VCaP (cell line): ENCODE data around the gene CAMKMT.
"Not testable (repeated sequence)": the region's sequence is repeated elsewhere in the genome, so short reads cannot be mapped to it uniquely, and the experiment has no call there.

ENCODE experiments used
- H3K27ac ChIP-seq: fragments of 450-650 bp; 2 replicates; pipeline ENCODE4 v1.5.1; 2017
- TF ChIP-seq, protein P1 (sequence below): fragments of 450-650 bp; conservative IDR thresholded peaks from 2 replicates; pipeline ENCODE4 v1.5.1; 2017; ENCODE audit warnings: mild to moderate bottlenecking, moderate library complexity

The CAMKMT gene

DNA sequence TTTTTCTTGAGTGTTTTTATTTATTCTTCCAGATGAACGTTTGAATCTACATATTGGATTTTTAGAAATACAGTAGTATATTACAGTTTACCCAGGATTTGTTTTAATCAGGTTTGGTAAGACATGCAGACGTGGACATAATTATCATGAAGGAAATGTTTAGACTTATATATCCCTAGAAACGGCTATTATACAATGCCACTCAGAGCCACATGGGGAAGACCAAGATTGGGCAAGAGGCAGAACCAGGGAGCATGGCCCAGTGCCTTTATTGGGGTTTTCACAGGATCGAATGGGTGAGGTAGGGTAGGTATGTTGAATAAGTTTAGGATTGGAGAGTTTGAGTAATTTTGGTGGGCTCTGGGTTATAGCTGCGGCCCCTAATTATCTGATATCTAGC is 212.2 kb downstream of the CAMKMT start:
- TF ChIP-seq, protein P1, sequence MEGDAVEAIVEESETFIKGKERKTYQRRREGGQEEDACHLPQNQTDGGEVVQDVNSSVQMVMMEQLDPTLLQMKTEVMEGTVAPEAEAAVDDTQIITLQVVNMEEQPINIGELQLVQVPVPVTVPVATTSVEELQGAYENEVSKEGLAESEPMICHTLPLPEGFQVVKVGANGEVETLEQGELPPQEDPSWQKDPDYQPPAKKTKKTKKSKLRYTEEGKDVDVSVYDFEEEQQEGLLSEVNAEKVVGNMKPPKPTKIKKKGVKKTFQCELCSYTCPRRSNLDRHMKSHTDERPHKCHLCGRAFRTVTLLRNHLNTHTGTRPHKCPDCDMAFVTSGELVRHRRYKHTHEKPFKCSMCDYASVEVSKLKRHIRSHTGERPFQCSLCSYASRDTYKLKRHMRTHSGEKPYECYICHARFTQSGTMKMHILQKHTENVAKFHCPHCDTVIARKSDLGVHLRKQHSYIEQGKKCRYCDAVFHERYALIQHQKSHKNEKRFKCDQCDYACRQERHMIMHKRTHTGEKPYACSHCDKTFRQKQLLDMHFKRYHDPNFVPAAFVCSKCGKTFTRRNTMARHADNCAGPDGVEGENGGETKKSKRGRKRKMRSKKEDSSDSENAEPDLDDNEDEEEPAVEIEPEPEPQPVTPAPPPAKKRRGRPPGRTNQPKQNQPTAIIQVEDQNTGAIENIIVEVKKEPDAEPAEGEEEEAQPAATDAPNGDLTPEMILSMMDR, result no peak
- H3K27ac ChIP-seq, result no peak overlapping the region

GRCh38 chr2:44578471-44579093 is 216.8 kb downstream of the CAMKMT start:
- peak overlapping the region; percentile 61 for H3K27ac ChIP-seq
- TF ChIP-seq, protein P1, result no peak

DNA sequence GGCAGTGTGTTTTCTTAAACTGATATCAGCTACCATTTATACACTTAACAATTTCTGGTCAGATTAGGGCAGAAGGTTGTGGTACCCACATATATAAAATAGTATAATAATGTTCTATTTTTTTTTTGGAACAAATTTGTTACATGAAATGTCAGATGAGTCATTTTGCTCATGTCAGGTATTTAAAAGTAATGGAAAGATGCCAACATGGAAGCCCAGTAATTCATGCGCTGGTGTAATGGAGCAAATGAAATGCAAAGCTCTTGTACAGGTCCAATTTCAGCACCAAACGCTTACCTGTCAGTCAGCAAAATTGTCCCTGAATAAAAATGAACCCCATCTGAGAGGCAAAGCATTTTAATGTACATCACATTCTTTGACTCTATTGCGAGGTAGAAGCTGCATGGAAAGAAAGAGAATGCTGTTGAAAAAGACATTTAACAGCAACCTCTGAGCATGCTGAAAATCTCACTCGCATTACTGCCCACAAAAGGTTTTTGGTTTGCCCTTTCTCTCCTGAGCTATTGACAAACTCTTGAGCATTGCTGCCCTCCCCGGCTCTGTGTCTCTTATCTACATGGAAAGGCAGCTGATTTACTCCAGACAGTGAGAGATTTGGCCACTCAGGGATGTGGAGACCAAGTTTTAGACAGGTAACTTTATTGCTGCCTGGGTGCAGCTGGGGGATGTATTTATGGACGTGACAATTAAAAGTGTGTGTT is 217.5 kb downstream of the CAMKMT start:
- TF ChIP-seq, protein P1, result no peak
- H3K27ac ChIP-seq, result no peak overlapping the region

- TF ChIP-seq, protein P1, result no peak
- H3K27ac ChIP-seq, result no peak overlapping the region
Observed at GRCh38 chr2:44579837-44580230, 218.1 kb downstream of the CAMKMT start.

DNA sequence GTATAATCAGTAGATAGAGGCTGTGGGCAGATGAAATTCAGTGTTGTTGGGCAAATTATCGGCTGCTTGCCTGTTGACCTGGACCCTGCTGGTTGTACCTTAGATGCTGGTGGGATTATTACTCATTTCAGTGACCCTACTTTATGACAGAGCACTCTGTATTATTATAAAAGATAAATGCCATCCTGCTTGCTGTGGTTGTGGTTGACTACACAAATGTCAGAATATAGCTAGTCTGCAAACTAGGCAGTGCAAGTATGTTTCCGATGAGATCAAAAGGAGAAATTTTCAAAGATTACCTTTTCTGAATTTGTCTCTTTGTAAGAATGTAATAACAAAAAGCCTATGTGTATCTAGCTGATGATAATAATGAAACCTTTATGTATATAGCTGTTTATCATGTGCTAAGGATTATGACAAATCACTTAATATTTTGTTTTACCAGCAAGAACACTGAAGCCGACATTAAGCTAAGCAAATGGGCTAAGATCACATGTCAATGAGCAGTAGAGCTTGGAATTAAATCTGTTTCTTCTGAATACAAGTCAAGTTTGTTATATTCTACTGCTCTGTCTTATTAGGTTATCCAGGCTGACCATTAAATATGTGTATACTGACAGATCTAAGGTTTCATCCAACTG is 219.2 kb downstream of the CAMKMT start:
- TF ChIP-seq, protein P1, result no peak
- no peak overlapping the region for H3K27ac ChIP-seq

DNA sequence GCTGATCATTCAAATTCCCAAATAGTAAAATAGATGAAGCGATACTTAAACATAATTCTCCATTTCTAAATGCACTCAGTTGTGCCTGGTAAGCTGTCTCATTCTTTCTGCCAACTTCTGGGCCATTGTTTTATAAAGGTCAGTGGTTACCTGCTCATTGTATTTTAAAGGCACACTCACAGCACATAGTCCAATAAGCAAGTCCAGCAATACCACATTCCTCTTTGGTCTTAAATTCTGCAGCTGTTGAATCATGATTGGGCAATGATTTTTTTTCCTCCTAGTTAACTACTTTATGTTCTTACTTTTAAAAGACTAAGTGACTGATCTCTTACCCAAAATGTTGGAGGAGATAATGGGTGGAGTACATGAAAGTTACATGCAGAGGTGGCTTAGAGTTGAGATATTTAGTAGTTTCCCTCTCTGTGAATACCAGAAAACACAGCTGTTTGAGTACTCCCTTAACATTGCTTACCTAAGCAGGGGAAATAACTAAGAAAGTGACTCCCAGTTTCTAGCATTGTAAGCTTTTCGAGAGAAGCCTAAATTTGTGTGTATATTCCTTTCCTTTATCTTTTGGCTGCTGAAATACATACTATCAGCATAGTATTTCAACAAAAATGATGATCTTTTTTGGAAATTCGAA is 220.7 kb downstream of the CAMKMT start:
- no peak overlapping the region; the same call in 1 of the 2 replicates for H3K27ac ChIP-seq
- TF ChIP-seq, protein P1, result no peak

GRCh38 chr2:44595615-44596014 is 233.9 kb downstream of the CAMKMT start:
- not testable (repeated sequence) for H3K27ac ChIP-seq
